A549 (cell line): ENCODE measurements around the gene GINM1. TPM values are rescaled to one million over a fixed set of nuclear protein-coding genes. Genes with fewer than 3 reads are reported as not detected.
A peak's percentile ranks its signal among the peaks of the same experiment; 100 is the strongest.

Source experiments
- ATAC-seq, 2 experiments: fragments of 200-7000 bp in 1 of 2; fragments of >200 bp in 1 of 2; cut with Nextera tagmentation in 1 of 2; cut with Tn5 transposase in 1 of 2; 3 replicates each; pipeline versions ENCODE4 v1.8.0 to v1.9.1; 2018 to 2020; ENCODE audit warnings: mild to moderate bottlenecking in 1 of 2, moderate library complexity in 1 of 2
- CTCF ChIA-PET: fragments of 300-600 bp; sonication (Branson Sonifier 250); formaldehyde crosslinking; extraction: SDS; loops from one replicate; lab custom pipeline; 2021; ENCODE audit warnings: antibody characterized with exemption, inconsistent platforms; lab: Yijun Ruan, JAX
- POLR2A ChIA-PET: fragments of 350-600 bp; formaldehyde crosslinking; extraction: SDS; loops from one replicate; lab custom pipeline; 2021; ENCODE audit warnings: antibody characterized with exemption, inconsistent platforms; lab: Yijun Ruan, JAX
- DNase-seq, 2 experiments: peaks; one replicate each; pipeline versions ENCODE4 v3.0.0 to v3.0.0-alpha.2; 2011 to 2016; ENCODE audit warnings: low read depth in 1 of 2, low spot score in 1 of 2
- FAIRE-seq: peaks from 2 replicates; lab custom pipeline; 2011; peaks lifted over from hg19 to GRCh38; lab: Jason Lieb, UNC
- H3K27ac ChIP-seq, 2 experiments: fragments of >200 bp; sonication (Bioruptor Twin); formaldehyde crosslinking; 3 replicates each; pipeline ENCODE4 v1.5.1; 2016 to 2017
- H3K4me1 ChIP-seq: fragments of >200 bp; sonication (Bioruptor Twin); formaldehyde crosslinking; 3 replicates; pipeline ENCODE4 v1.6.1; 2016
- H3K4me2 ChIP-seq: fragments of >200 bp; sonication (Bioruptor Twin); formaldehyde crosslinking; 3 replicates; pipeline ENCODE4 v1.6.1; 2016
- H3K4me3 ChIP-seq: fragments of >200 bp; sonication (Bioruptor Twin); formaldehyde crosslinking; 3 replicates; pipeline ENCODE4 v1.5.1; 2016
- H3K9me3 ChIP-seq: fragments of >200 bp; sonication (Bioruptor Twin); formaldehyde crosslinking; 3 replicates; pipeline ENCODE4 v1.6.1; 2016
- CHD2 ChIP-seq: fragments of 150-350 bp; IDR thresholded peaks from 2 replicates; pipeline ENCODE4 v1.6.1; 2014; ENCODE audit warnings: low read length; ENCODE audit not compliant: partially characterized antibody
- CTCF ChIP-seq: fragments of >200 bp; sonication (Bioruptor Twin); formaldehyde crosslinking; IDR thresholded peaks from 3 replicates; pipeline ENCODE4 v1.5.1; 2016
- EHF ChIP-seq: fragments of 250-450 bp; sonication (Bioruptor Pico); IDR thresholded peaks from 2 replicates; pipeline ENCODE4 v1.5.0; 2020; ENCODE audit warnings: mild to moderate bottlenecking
- EHMT2 ChIP-seq: fragments of 200-600 bp; sonication (generic); IDR thresholded peaks from 2 replicates; pipeline ENCODE4 v1.6.1; 2016; ENCODE audit warnings: antibody characterized with exemption, low read depth, mild to moderate bottlenecking, moderate library complexity
- EP300 ChIP-seq, 2 experiments: fragments of >200 bp; sonication (Bioruptor Twin); formaldehyde crosslinking; IDR thresholded peaks; 2 replicates in 1 of 2; 3 replicates in 1 of 2; pipeline ENCODE4 v1.6.1; 2016 to 2017
- FOSB ChIP-seq: fragments of 250-450 bp; sonication (Bioruptor Pico); IDR thresholded peaks from 2 replicates; pipeline ENCODE4 v1.5.0; 2020; ENCODE audit warnings: mild to moderate bottlenecking, moderate library complexity
- FOXS1 ChIP-seq: fragments of 250-450 bp; sonication (Bioruptor Pico); IDR thresholded peaks from 2 replicates; pipeline ENCODE4 v1.5.0; 2020; ENCODE audit warnings: mild to moderate bottlenecking, moderate library complexity
- HOXA7 ChIP-seq: fragments of 250-450 bp; sonication (Bioruptor Pico); IDR thresholded peaks from 2 replicates; pipeline ENCODE4 v1.5.0; 2020; ENCODE audit warnings: mild to moderate bottlenecking, moderate library complexity
- JUN ChIP-seq, 2 experiments: fragments of >200 bp; sonication (Bioruptor Twin); formaldehyde crosslinking; IDR thresholded peaks; 2 replicates in 1 of 2; 3 replicates in 1 of 2; pipeline ENCODE4 v1.6.1; 2016 to 2017
- KDM1A ChIP-seq: fragments of 200-600 bp; sonication (generic); IDR thresholded peaks from 2 replicates; pipeline ENCODE4 v1.6.1; 2016; ENCODE audit warnings: low read depth, mild to moderate bottlenecking
- MAX ChIP-seq: IDR thresholded peaks from 2 replicates; pipeline ENCODE4 v1.6.1; 2012
- NR3C1 ChIP-seq: fragments of >200 bp; sonication (Bioruptor Twin); formaldehyde crosslinking; IDR thresholded peaks from 3 replicates; pipeline ENCODE4 v1.6.1; 2017
- POLR2A ChIP-seq: IDR thresholded peaks from 2 replicates; pipeline ENCODE4 v1.6.1; 2012; ENCODE audit warnings: mild to moderate bottlenecking, low read length
- RAD21 ChIP-seq, 2 experiments: fragments of >200 bp in 1 of 2; sonication (Bioruptor Twin) in 1 of 2; formaldehyde crosslinking in 1 of 2; IDR thresholded peaks in 1 of 2; conservative IDR thresholded peaks in 1 of 2; 2 replicates in 1 of 2; 3 replicates in 1 of 2; pipeline ENCODE4 v1.6.1; 2012 to 2018; ENCODE audit warnings: inconsistent platforms in 1 of 2
- RARB ChIP-seq: fragments of 250-450 bp; sonication (Bioruptor Pico); IDR thresholded peaks from 2 replicates; pipeline ENCODE4 v1.8.0; 2021; ENCODE audit warnings: mild to moderate bottlenecking, moderate library complexity
- TFCP2L1 ChIP-seq: fragments of 250-450 bp; sonication (Bioruptor Pico); IDR thresholded peaks from 2 replicates; pipeline ENCODE4 v1.5.0; 2021; ENCODE audit warnings: mild to moderate bottlenecking
- TP53 ChIP-seq: fragments of 250-450 bp; sonication (Bioruptor Pico); IDR thresholded peaks from 2 replicates; pipeline ENCODE4 v1.5.0; 2021; ENCODE audit warnings: mild to moderate bottlenecking, moderate library complexity
- ZC3H11A ChIP-seq: fragments of 450-650 bp; IDR thresholded peaks from 2 replicates; pipeline ENCODE4 v1.6.1; 2014; ENCODE audit warnings: antibody characterized with exemption, mild to moderate bottlenecking
- ZSCAN20 ChIP-seq: fragments of 250-450 bp; sonication (Bioruptor Pico); IDR thresholded peaks from 2 replicates; pipeline ENCODE4 v1.8.0; 2022; ENCODE audit warnings: mild to moderate bottlenecking, moderate library complexity
- WGBS: methylation state at CpG from one replicate; pipeline ENCODE4 v1.1.6; 2017; ENCODE audit errors: missing lambda C conversion rate; 5-methylcytosine and 5-hydroxymethylcytosine counted together
- polyA plus RNA-seq, 4 experiments: library from polyadenylated mRNA; depleted of rRNA in 3 of 4; stranded (reverse); fragments of >200 nt; fragmentation: RNase III in 1 of 4; extraction: RNeasy Plus Mini Kit Qiagen cat#74134 plus additional on column Dnase treatment in 1 of 4; gene quantifications; 2 replicates in 3 of 4; 3 replicates in 1 of 4; pipeline ENCODE4 v1.2.3, GENCODE V29; 2011 to 2017

Gene GINM1
- polyA plus RNA-seq, 2 of the 4 experiments (the other 2 are of a cell fraction), result 24.2 to 34.9 TPM

DNA sequence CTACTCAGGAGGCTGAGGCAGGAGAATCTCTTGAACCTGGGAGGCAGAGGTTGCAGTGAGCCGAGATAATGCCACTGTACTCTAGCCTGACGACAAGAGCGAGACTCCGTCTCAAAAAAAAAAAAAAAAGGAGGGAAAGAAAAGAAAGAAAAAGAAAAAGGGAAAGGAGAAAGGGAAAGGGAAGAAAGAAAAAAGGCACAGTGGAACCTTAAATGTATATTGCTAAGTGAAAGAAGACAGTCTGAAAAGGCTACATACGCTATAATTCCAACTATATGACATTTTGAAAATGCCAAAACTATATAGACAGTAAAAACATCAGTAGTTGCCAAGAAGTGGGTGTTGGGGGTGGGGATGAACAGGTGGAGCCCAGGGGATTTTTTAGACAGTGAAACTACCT, 36.5 kb upstream of the GINM1 start (continued):
- TF ChIP-seq CTCF (no peak), EHMT2 (no peak), RAD21 (conservative IDR thresholded peaks at IDR 0.05 in 1 of 2, IDR thresholded peaks at IDR 0.05 in 1 of 2) (no peak), HOXA7 (CRISPR knock-in tag) (no peak), FOSB (CRISPR knock-in tag) (no peak)

DNA sequence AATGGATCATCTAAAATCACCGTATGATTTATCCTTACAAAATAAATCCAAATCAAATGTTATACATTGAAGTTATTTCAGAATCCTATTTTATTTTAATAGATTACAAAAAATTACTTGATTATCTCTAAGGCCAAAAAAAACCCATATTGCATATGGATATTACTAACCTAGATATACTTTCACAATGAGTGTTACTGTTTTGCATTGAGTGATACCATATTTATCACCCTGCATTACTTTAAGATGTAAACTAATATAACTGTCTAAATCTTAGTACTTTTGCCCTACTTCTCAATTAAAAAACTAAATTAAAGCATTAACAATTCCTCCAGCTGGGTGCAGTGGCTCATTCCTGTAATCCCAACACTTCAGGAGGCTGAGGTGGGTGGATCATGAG, 31.4 kb upstream of the GINM1 start:
- no peak overlapping the region for H3K4me2 ChIP-seq
- POLR2A ChIA-PET, result no interaction called here
- no peak overlapping the region for H3K4me3 ChIP-seq
- CTCF ChIA-PET, result interaction anchor here (1.4 kb wide), 1 partner anchor 11 kb away, joined by 3 read pairs; the partner anchor contains the start of gene PPIL4
- 90% methylated on average over 1 of the region's 1 CpG for WGBS
- DNase-seq (no peak), FAIRE-seq (no peak), ATAC-seq (no peak)
- no peak for TF ChIP-seq RAD21 (conservative IDR thresholded peaks at IDR 0.05 in 1 of 2, IDR thresholded peaks at IDR 0.05 in 1 of 2)
- TF ChIP-seq CHD2, result no peak
- no peaks in the 10 kb centered on the region for H3K4me1 ChIP-seq
- H3K9me3 ChIP-seq, result no peaks in the 10 kb centered on the region
- H3K27ac ChIP-seq, result no peak overlapping the region

DNA sequence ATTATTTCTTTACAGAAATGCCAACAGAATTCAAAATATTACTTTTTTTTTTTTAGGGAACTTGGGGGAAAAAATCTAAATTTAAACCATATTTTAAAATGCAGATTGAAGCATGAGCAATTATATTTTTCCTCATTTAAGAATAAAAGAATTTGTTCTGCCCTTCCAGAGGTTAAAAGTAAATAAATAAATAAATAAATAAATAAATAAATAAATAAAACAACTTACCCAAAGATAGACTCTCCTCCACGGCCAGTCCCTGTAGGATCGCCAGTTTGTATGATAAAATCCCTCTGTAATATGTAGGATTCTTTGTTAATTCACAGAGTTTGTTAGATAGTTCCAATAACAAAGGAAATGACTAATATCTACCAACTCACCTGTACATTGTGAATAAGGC, 25.0 kb upstream of the GINM1 start:
- peak; percentile 83 for TF ChIP-seq ZC3H11A
- TF ChIP-seq TP53 (CRISPR knock-in tag), result no peak
- H3K4me2 ChIP-seq, result no peak overlapping the region
- FAIRE-seq, result no peak
- WGBS, result 87% methylated on average over 2 of the region's 2 CpGs
- no peak for DNase-seq
- H3K27ac ChIP-seq, result no peak overlapping the region
- peaks cover 9% of the 10 kb centered on the region for H3K4me1 ChIP-seq
- ATAC-seq, result no peak
- CTCF ChIA-PET, result no interaction called here
- no peak overlapping the region for H3K4me3 ChIP-seq
- POLR2A ChIA-PET, result no interaction called here
- no peaks in the 10 kb centered on the region for H3K9me3 ChIP-seq

- Histone ChIP-seq H3K27ac (peak overlapping the region; percentile 86 to 91; a peak in 5 of 6 replicates), H3K4me3 (peak overlapping the region; percentile 95), H3K4me2 (peak overlapping the region; percentile 90), H3K9me3 (no peaks in the 10 kb centered on the region), H3K4me1 (peaks cover 15% of the 10 kb centered on the region)
- ChIA-PET CTCF (interaction anchor here (0.8 to 1.7 kb wide), 4 partner anchors 19 to 319 kb away, joined by 3 to 9 read pairs (median 3); no protein-coding TSS in a partner anchor), POLR2A (interaction anchor here (1.7 kb wide), 1 partner anchor 512 kb away, joined by 6 read pairs; no protein-coding TSS in a partner anchor)
- FAIRE-seq (no peak), DNase-seq (no peak), ATAC-seq (peak; percentile 37 to 40; a peak in 5 of 6 replicates)
- 20% methylated on average over 12 of the region's 12 CpGs for WGBS
- TF ChIP-seq POLR2A (no peak), MAX (no peak), EP300 (IDR thresholded peaks at IDR 0.05) (no peak), RAD21 (conservative IDR thresholded peaks at IDR 0.05 in 1 of 2, IDR thresholded peaks at IDR 0.05 in 1 of 2) (no peak), ZSCAN20 (CRISPR knock-in tag) (no peak), NR3C1 (no peak), RARB (CRISPR knock-in tag) (no peak), TFCP2L1 (CRISPR knock-in tag) (no peak), JUN (IDR thresholded peaks at IDR 0.05) (no peak), KDM1A (no peak), EHF (no peak), FOXS1 (CRISPR knock-in tag) (no peak)
Observed at GRCh38 chr6:149544646-149545257, 21.4 kb upstream of the GINM1 start.
